B cell (primary cell): Measurements from ENCODE around the gene HIPK4.

Experiments used
- EZH2 ChIP-seq: IDR thresholded peaks from 2 replicates; pipeline ENCODE4 v1.6.1; 2012; ENCODE audit warnings: borderline replicate concordance, low read depth, mild to moderate bottlenecking, moderate library complexity, low read length; ENCODE audit not compliant: insufficient read depth, poor library complexity, severe bottlenecking
- TF ChIP-seq, protein P1 (sequence below): fragments of 200-600 bp; IDR thresholded peaks from one replicate; pipeline ENCODE4 v1.8.0; 2022; ENCODE audit warnings: antibody characterized with exemption, mild to moderate bottlenecking

DNA sequence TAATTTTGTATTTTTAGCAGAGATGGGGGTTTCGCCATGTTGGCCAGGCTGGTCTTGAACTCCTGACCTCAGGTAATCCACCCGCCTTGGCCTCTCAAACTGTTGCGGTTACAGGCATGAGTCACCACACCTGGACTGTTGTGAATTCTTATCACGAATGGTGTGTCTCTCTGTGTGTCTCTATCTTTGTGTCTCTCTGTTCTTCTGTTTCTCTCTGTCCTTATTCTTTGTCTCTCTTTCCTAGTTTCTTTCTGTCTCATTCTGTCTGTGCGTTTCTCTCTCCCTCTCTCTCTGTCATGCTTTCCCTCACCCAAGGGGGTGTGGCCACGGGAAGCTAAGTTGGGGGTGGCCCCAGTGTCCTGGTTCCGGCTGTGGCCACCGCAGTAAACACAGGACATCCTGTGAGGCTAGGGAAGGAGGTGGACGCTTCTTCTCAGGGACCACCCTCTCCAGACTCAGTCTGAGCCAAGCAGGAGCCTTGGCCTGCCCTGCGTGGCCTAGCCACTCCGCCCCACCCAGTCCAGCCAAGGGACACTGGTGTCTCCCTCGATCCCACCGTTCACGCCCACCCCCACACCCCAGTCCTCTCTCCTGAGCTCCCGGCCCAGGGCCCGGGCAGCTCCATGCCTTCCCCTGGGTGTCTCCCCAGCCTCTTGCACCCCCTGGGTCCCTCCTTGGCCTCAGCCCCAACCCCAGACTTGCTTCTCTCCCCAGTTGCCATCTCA lies 27.1 kb upstream of the HIPK4 start:
- TF ChIP-seq, protein P1, sequence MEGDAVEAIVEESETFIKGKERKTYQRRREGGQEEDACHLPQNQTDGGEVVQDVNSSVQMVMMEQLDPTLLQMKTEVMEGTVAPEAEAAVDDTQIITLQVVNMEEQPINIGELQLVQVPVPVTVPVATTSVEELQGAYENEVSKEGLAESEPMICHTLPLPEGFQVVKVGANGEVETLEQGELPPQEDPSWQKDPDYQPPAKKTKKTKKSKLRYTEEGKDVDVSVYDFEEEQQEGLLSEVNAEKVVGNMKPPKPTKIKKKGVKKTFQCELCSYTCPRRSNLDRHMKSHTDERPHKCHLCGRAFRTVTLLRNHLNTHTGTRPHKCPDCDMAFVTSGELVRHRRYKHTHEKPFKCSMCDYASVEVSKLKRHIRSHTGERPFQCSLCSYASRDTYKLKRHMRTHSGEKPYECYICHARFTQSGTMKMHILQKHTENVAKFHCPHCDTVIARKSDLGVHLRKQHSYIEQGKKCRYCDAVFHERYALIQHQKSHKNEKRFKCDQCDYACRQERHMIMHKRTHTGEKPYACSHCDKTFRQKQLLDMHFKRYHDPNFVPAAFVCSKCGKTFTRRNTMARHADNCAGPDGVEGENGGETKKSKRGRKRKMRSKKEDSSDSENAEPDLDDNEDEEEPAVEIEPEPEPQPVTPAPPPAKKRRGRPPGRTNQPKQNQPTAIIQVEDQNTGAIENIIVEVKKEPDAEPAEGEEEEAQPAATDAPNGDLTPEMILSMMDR: no peak
- TF ChIP-seq EZH2: no peak
